Erythroblast (primary cell): ENCODE measurements around the gene HEXD.

ENCODE experiments used
- GATA1 ChIP-seq: IDR thresholded peaks from 2 replicates; pipeline ENCODE4 v1.6.1; 2011; ENCODE audit warnings: low read depth, mild to moderate bottlenecking, control low read depth, low read length, moderate library complexity
- POLR2A ChIP-seq: IDR thresholded peaks from 2 replicates; pipeline ENCODE4 v1.6.1; 2011; ENCODE audit warnings: mild to moderate bottlenecking, low read length

- no peak for TF ChIP-seq POLR2A
- TF ChIP-seq GATA1, result no peak
These were observed 28.0 kb downstream of the HEXD start for GRCh38 chr17:82446124-82446523.
